Transverse colon (tissue), 4 donors: ENCODE measurements around the gene LAMA5. TPM values are rescaled to one million over a fixed set of nuclear protein-coding genes. Genes with fewer than 3 reads are reported as not detected.

ENCODE experiments used
- DNase-seq: peaks from one replicate; pipeline ENCODE4 v3.0.0-alpha.2; 2019
- H3K27ac ChIP-seq, 4 donors: fragments of 200-600 bp; sonication (generic); 2 replicates each; pipeline ENCODE4 v1.5.1; 2016 to 2018; ENCODE audit warnings: inconsistent platforms in 4 of 4
- H3K27me3 ChIP-seq: fragments of 200-600 bp; sonication (generic); 2 replicates; pipeline ENCODE4 v1.5.1; 2017; ENCODE audit warnings: inconsistent platforms
- H3K36me3 ChIP-seq, 4 donors: fragments of 200-600 bp; sonication (generic); 2 replicates each; pipeline ENCODE4 v1.5.1; 2017 to 2019; ENCODE audit warnings: inconsistent platforms in 4 of 4
- H3K4me1 ChIP-seq, 4 donors: fragments of 200-600 bp; sonication (generic); 2 replicates each; pipeline ENCODE4 v1.5.1; 2017 to 2020; ENCODE audit warnings: inconsistent platforms in 4 of 4
- H3K4me3 ChIP-seq, 4 donors: fragments of 200-600 bp; sonication (generic); 1 replicate in 1 of 4; 2 replicates in 3 of 4; pipeline versions ENCODE4 v1.5.1 to v1.6.1; 2017 to 2019; ENCODE audit warnings: inconsistent platforms in 4 of 4
- H3K9me3 ChIP-seq, 2 donors: fragments of 200-600 bp; sonication (generic); 2 replicates each; pipeline ENCODE4 v1.5.1; 2017 to 2019; ENCODE audit warnings: inconsistent platforms in 2 of 2
- CTCF ChIP-seq, 5 experiments: fragments of 200-600 bp in 3 of 5; fragments of 450-650 bp in 2 of 5; sonication (generic) in 3 of 5; IDR thresholded peaks; 1 replicate in 2 of 5; 2 replicates in 3 of 5; pipeline ENCODE4 v1.5.1; 2016 to 2017; ENCODE audit warnings: antibody characterized with exemption in 5 of 5, inconsistent platforms in 3 of 5, mild to moderate bottlenecking in 2 of 5, moderate library complexity in 1 of 5
- EP300 ChIP-seq: sonication (generic); formaldehyde crosslinking; IDR thresholded peaks from one replicate; pipeline ENCODE4 v1.6.1; 2017; ENCODE audit warnings: antibody characterized with exemption, low read depth
- POLR2A ChIP-seq: fragments of 450-650 bp; IDR thresholded peaks from one replicate; pipeline ENCODE4 v1.6.1; 2016; ENCODE audit warnings: antibody characterized with exemption, mild to moderate bottlenecking, moderate library complexity
- POLR2AphosphoS5 ChIP-seq, 3 donors: sonication (generic); formaldehyde crosslinking; IDR thresholded peaks; one replicate each; pipeline ENCODE4 v1.6.1; 2016; ENCODE audit warnings: antibody characterized with exemption in 3 of 3
- WGBS, 2 donors: methylation state at CpG; one replicate each; pipeline ENCODE4 v1.1.5; 2018; ENCODE audit warnings: low coverage in 1 of 2; 5-methylcytosine and 5-hydroxymethylcytosine counted together
- in situ Hi-C, 4 donors: fragments of 200-750 bp; cut with MboI; loops; one replicate each; pipeline versions ENCODE4 v1.15.0 to v1.15.1; 2017; ENCODE audit warnings: low sequenced_read_pairs in 3 of 4, low pct_ligation_motif_present in 1 of 4, low pct_unique_long_range_greater_than_20kb in 1 of 4
- intact Hi-C: fragments of 100-400 bp; cut with DNase I; formaldehyde crosslinking; loops from one replicate; pipeline ENCODE4 v1.15.1; 2023; ENCODE audit warnings: low total_unique reads
- total RNA-seq, 4 donors: library from RNA; depleted of rRNA; stranded (reverse); fragments of >200 nt; gene quantifications; one replicate each; pipeline ENCODE4 v1.1.0, GENCODE V29; 2016

Gene LAMA5
- total RNA-seq, 4 donors from 2014 or later: 33.2 to 269 (median 91.3) TPM

- intact Hi-C loops (no loop called here), in situ Hi-C loops (no loop called here)
Observed at GRCh38 chr20:62262064-62262463, 105.0 kb downstream of the LAMA5 start.

GRCh38 chr20:62259294-62259565, 107.9 kb downstream of the LAMA5 start:
- WGBS, 2 donors: 96% methylated on average over 8 of the region's 8 CpGs; no CpG with 5 or more reads in 1 of the 2 donors
- H3K36me3 ChIP-seq: peaks cover 0 to 32% (median 11%) of the 10 kb centered on the region in 4 donors
- H3K27me3 ChIP-seq: no peaks in the 10 kb centered on the region
- H3K27ac ChIP-seq: no peak overlapping the region
- TF ChIP-seq POLR2A (no peak), POLR2AphosphoS5 (IDR thresholded peaks at IDR 0.05) (no peak), CTCF (IDR thresholded peaks at IDR 0.05) (no peak), EP300 (no peak)
- H3K4me3 ChIP-seq: no peak overlapping the region
- H3K9me3 ChIP-seq: no peaks in the 10 kb centered on the region
- intact Hi-C loops: no loop called here
- DNase-seq: no peak
- H3K4me1 ChIP-seq: peaks cover 0 to 4% (median 0%) of the 10 kb centered on the region in 4 donors
- in situ Hi-C loops: no loop called here

More at GRCh38 chr20:62262064-62262463, 105.0 kb downstream of the LAMA5 start:
- DNase-seq: no peak
- no peaks in the 10 kb centered on the region for H3K27me3 ChIP-seq
- H3K4me3 ChIP-seq: no peak overlapping the region
- peaks cover 0 to 40% (median 16%) of the 10 kb centered on the region in 4 donors for H3K36me3 ChIP-seq
- TF ChIP-seq POLR2A: no peak
- no peak for TF ChIP-seq EP300
- no peak for TF ChIP-seq POLR2AphosphoS5 (IDR thresholded peaks at IDR 0.05)
- no peak for TF ChIP-seq CTCF (IDR thresholded peaks at IDR 0.05)
- no peak overlapping the region for H3K27ac ChIP-seq
- H3K4me1 ChIP-seq: peaks cover 0 to 4% (median 0%) of the 10 kb centered on the region in 4 donors
- 85 to 97% methylated on average over 5 to 10 of the region's 10 CpGs for WGBS, 2 donors
- H3K9me3 ChIP-seq: no peaks in the 10 kb centered on the region

Other genes starting within 250 kb of the LAMA5 start
- 10 to 100 TPM; 22.1 to 45.3 (median 35.6) TPM for gene LSM14B, start 244.8 kb downstream of the LAMA5 start, total RNA-seq
- 100 to 1,000 TPM; 154 to 241 (median 234) TPM for gene PSMA7, start 223.9 kb downstream of the LAMA5 start, total RNA-seq
- gene SS18L1, start 223.5 kb downstream of the LAMA5 start, total RNA-seq: 10 to 100 TPM; 14.7 to 23.2 (median 22.1) TPM
- gene MTG2, start 184.3 kb downstream of the LAMA5 start, total RNA-seq: 10 to 100 TPM in 3 of 4 donors, 1 to 10 TPM in 1; 9.8 to 58.0 (median 23.1) TPM
- not detected for gene HRH3, start 147.0 kb downstream of the LAMA5 start, total RNA-seq
- gene OSBPL2, start 128.8 kb downstream of the LAMA5 start, total RNA-seq: 100 to 1,000 TPM in 1 of 4 donors, 10 to 100 TPM in 3; 36.2 to 101 (median 73.3) TPM
- gene ADRM1, start 64.3 kb downstream of the LAMA5 start, total RNA-seq: 100 to 1,000 TPM in 3 of 4 donors, 10 to 100 TPM in 1; 41.8 to 126 (median 109) TPM
- gene RPS21, start 19.8 kb upstream of the LAMA5 start, total RNA-seq: 1,000 to 10,000 TPM in 3 of 4 donors, 100 to 1,000 TPM in 1; 585 to 2,728 (median 1,375) TPM
- 10 to 100 TPM in 1 of 4 donors, 1 to 10 TPM in 3; 3.7 to 10.1 (median 8.5) TPM for gene CABLES2, start 40.0 kb upstream of the LAMA5 start, total RNA-seq
- 1 to 10 TPM in 3 of 4 donors, under 1 TPM in 1; 0.75 to 9.4 (median 4.3) TPM for gene RBBP8NL, start 60.2 kb upstream of the LAMA5 start, total RNA-seq
- not detected for gene GATA5, start 108.7 kb upstream of the LAMA5 start, total RNA-seq